ENCODE data around the gene BBS2.
"Not testable (repeated sequence)": the region's sequence is repeated elsewhere in the genome, so short reads cannot be mapped to it uniquely, and the experiment has no call there.

The BBS2 gene

GRCh38 chr16:56525236-56525635 is 5.4 kb upstream of the BBS2 start:
- DNase-seq (ENCODE audit: low read depth in 3 of 3) = no peak

GRCh38 chr16:56520251-56520577 is 390 bp upstream of the BBS2 start:
- no peak for DNase-seq (ENCODE audit: low read depth in 3 of 3)

GRCh38 chr16:56518425-56518824 is 1.4 kb downstream of the BBS2 start:
- no peak for DNase-seq (ENCODE audit: low read depth in 3 of 3)

GRCh38 chr16:56517206-56517605 is 2.6 kb downstream of the BBS2 start:
- no peak for DNase-seq (ENCODE audit: low read depth in 3 of 3)

- DNase-seq (ENCODE audit: low read depth in 3 of 3) = no peak
Observed at GRCh38 chr16:56515665-56516064, 4.2 kb downstream of the BBS2 start.

- no peak for DNase-seq (ENCODE audit: low read depth in 3 of 3)
Observed at GRCh38 chr16:56514845-56515244, 5.0 kb downstream of the BBS2 start.

- peak in 1 of 3 experiments; percentile 14 for DNase-seq (ENCODE audit: low read depth in 3 of 3)
Observed at GRCh38 chr16:56513972-56514371, 5.9 kb downstream of the BBS2 start.

GRCh38 chr16:56513091-56513490 is 6.7 kb downstream of the BBS2 start:
- DNase-seq (ENCODE audit: low read depth in 3 of 3) = no peak

GRCh38 chr16:56512025-56512424 is 7.8 kb downstream of the BBS2 start:
- DNase-seq (ENCODE audit: low read depth in 3 of 3) = no peak

GRCh38 chr16:56510544-56510943 is 9.3 kb downstream of the BBS2 start:
- no peak for DNase-seq (ENCODE audit: low read depth in 3 of 3)

GRCh38 chr16:56506941-56507340 is 12.9 kb downstream of the BBS2 start:
- no peak for DNase-seq (ENCODE audit: low read depth in 3 of 3)

- DNase-seq (ENCODE audit: low read depth in 3 of 3) = no peak
Observed at GRCh38 chr16:56505181-56505580, 14.6 kb downstream of the BBS2 start.

GRCh38 chr16:56493815-56494214 is 26.0 kb downstream of the BBS2 start:
- DNase-seq (ENCODE audit: low read depth in 3 of 3) = no peak

GRCh38 chr16:56493126-56493525 is 26.7 kb downstream of the BBS2 start:
- no peak for DNase-seq (ENCODE audit: low read depth in 3 of 3)

- DNase-seq (ENCODE audit: low read depth in 3 of 3) = no peak
Observed at GRCh38 chr16:56491657-56492261, 28.1 kb downstream of the BBS2 start.

GRCh38 chr16:56488868-56489267 is 31.0 kb downstream of the BBS2 start:
- not testable (repeated sequence) for DNase-seq (ENCODE audit: low read depth in 3 of 3)

GRCh38 chr16:56488035-56488434 is 31.8 kb downstream of the BBS2 start:
- no peak for DNase-seq (ENCODE audit: low read depth in 3 of 3)

- no peak for DNase-seq (ENCODE audit: low read depth in 3 of 3)
Observed at GRCh38 chr16:56483394-56483793, 36.4 kb downstream of the BBS2 start.

- DNase-seq (ENCODE audit: low read depth in 3 of 3) = no peak
Observed at GRCh38 chr16:56482683-56483236, 37.1 kb downstream of the BBS2 start.

GRCh38 chr16:56481468-56482122 is 38.2 kb downstream of the BBS2 start:
- no peak for DNase-seq (ENCODE audit: low read depth in 3 of 3)

GRCh38 chr16:56480776-56481467 is 38.9 kb downstream of the BBS2 start:
- DNase-seq (ENCODE audit: low read depth in 3 of 3) = no peak

- DNase-seq (ENCODE audit: low read depth in 3 of 3) = no peak
Observed at GRCh38 chr16:56479469-56479868, 40.4 kb downstream of the BBS2 start.
